GM21360 (cell line): ENCODE results near the gene FNDC4.
A peak's percentile ranks its signal among the peaks of the same experiment; 100 is the strongest.

ENCODE experiments used
- ATAC-seq: cut with Tn5 transposase; IDR thresholded peaks from one replicate; pipeline ENCODE4 v1.9.1; 2021; ENCODE audit warnings: mild to moderate bottlenecking, moderate library complexity; ENCODE audit not compliant: unreplicated experiment

Gene FNDC4

DNA sequence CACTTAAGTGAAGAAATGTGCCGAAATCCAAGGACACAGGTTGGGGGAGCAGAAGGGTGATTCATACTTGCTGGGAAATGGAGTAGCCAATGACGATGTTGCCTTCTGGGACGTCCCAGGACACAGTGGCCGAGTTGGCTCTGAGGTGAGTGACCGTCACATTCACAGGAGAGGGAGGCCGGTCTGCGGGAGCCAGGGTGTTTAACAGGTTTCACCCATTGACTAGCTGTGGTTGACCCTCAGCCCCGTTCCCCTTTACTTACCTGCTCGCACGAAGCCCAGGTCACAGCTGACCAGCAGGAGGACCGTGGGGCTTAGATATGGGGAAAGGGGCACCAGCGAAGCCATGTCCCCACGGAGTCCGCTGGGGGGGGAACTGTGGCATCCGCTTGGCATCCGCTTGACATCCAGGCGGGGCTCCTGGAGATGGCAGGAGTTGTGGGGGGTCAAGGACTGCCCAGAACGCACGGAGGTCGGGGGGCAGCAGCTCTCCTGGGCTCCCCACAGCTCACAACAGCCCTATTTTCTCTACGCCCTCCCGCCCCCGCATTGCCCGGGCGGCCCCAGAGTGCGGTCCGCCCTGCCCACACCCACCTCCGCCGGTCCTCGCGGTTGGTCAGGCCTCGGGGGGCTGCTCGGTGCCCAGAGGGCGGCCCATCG, 586 bp downstream of the FNDC4 start:
- no peak for ATAC-seq

DNA sequence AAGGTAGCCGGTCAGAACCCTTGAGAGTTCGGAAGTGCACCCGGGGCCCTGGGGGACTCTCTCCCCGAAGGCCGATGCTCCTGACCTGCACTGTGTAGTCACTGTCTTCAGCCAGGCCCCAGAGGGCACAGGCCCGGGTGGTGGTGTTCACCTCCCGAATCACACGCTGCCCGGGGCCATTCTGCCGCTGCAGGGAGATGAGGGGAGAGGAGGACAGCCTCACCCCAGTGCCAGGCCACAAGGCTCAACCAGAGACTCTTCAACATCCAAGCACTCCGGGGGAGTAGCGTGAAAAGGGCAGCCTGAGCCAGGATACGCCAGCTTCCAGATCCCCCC, 1.1 kb downstream of the FNDC4 start:
- ATAC-seq: no peak

DNA sequence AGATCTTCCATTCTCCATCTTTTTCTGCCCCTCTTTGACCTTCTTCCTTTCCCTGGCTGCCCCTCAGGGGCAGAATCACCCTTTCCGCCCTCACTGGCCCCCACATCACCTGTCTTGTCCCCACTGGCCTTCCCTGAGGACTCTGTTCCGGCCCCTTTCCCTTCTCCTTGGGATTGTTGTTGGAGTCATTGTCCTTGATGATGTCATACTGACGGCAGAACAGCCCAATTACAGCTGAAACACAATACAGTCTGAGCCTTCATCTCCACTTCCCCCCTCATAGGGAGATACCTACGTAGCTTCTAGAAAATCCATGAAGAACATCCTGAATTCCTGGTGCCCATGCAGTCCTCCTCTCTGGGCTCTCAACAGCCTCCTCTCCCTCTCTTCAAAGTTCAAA, 2.4 kb downstream of the FNDC4 start:
- no peak for ATAC-seq

DNA sequence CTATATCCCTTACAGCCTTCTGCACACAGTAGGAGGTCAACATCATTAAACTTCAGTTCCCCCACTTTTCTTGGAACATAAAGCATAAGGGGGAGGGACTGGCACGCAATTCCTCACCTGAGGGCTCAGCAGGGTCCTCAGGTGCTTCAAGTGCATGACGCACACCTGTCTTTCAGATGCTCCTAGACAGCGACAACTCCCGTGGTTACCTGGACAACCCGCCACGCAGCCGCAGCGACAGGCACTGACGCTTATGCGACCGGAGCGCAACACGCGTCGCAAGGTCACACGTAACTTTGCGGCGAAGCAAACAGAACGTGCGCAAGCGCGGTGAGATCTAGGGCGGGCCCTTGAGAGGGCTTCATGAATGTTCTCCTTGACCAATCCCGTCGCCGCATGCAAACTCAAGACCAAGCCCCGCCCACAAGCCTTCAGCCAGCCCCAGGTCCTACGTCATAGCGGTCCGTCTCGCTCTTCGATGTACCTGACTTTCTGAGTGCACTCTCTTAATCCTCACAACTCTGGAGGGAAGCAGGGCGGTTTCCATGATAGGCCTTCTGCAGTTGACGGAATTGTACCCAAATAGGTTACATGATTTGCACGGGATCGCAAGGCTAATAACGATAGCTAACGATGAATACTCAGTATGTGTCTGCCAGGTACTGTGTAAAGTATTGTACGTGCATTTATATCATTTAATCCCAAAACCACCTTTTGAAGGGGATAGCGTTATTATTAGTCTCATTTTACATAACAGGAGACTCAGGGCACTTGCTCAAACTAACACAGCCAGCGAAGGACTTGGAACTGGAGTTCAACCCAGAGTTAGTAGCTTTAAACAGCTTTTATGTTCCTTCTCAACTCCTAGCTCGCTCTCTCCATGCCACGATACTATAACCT, 5.3 kb downstream of the FNDC4 start, which contains the start of gene IFT172:
Gene IFT172 (minus strand): TSS at position 246 of the 900 bp plus-strand sequence. CDS start 90 bp downstream, at position 156.
- peak; percentile 95 for ATAC-seq

DNA sequence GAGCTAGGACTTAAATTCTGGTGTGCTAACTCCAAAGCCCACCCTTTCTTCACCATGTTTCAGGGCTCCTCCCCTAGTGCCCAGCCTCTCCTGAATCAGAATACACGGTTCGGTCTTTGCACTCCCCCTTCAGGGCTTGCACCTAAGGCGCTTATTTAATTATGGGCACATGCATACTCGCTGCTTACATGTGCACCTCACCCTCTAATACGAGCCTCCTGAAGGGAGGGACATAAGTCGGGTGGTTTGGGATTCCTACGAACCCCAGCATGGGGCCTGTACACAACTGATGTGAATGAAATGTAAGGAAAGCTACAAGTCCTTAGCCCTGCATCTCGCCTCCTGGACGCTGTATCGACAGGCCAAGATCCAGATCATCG, 5.9 kb downstream of the FNDC4 start:
- no peak for ATAC-seq

DNA sequence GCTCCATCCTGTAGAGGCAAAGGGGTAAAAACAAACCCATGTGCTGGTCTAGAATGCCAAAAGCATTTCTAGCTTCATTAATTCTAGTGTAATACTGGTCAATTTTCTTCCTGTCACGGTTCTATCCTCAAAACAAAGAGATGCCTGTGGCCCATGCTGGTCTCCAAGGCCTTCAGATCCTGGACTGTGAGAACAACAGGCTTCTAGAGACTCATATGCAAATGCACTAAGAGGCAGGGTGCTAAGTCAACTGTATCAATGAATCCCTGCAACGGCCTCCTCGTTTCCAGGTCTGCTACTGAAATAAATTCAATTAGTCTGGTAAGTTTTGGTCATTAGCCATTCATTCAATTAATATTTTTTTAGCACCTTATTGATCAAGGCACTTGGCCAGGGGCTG, 9.5 kb downstream of the FNDC4 start:
- no peak for ATAC-seq

DNA sequence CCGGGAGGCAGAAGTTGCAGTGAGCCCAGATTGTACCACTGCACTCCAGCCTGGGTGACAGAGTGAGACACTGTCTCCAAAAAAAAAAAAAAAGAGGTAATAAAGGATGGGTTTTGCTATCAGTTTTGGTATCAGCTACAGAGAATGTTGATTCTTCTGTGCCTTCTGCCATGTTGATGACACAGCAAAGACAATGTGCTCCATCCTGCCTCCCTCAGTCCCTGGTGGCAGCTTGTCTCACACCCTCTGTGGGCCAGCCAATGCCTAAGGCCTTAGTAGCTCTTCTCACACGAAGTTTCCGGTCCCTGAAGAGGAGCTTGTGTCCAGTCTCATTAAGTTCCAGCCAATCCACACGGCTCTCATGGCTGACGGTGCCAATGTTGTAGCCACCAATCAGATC, 23.0 kb downstream of the FNDC4 start:
- no peak for ATAC-seq

DNA sequence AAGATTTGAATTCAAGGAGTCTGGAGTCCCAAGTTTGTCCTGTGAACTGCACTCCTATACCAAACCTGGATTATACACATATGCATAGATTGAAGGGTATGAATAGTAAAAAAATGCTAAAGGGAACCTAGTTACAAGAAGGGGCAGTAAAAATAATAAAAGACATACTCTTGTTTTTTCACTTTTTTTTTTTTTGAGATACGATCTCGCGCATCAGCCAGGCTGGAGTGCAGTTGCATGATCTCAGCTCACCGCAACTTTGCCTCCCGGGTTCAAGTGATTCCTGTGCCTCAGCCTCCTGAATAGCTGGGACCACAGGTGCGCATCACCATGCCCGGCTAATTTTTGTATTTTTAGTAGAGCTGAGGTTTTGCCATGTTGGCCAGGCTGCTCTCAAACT, 30.6 kb downstream of the FNDC4 start:
- no peak for ATAC-seq

DNA sequence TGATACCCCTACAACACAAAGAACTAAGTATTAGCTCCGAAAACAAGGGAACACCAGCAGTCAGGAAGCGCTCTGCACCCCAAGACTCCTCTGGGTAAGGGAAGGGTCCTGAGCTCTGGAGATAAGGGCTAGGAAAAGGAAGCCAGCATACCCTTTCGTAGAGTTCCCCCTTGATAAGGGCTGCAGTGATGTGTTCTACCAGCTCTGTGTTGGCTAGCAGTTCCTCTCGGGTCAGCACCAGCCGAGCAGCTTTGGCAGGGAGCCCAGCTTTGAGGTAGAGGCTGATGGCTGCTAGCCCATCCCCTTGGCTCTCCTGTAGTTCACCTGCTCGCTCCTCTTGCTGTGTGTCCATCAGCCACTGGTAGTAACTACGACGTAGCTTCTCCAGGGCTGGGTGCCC, 33.9 kb downstream of the FNDC4 start:
- ATAC-seq: no peak

DNA sequence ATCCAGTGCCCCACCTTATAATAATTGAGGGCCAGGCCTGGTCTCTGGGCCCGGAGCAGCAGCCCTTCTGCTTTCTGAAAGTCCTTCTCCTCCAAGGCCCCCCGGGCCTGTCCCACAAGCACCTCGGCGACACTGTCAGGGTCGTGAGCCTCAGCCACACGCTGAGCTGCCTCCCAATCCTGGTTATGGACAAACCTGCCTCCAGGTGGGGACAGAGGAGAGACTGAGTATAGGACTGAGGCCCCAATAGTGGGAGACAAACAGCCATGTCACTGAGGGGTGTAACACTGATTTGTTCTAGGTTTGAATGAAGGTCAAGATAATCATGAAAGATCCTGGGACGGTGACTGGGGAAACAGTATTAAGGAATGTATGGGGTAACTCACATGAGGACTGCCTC, 41.0 kb downstream of the FNDC4 start:
- ATAC-seq: no peak

DNA sequence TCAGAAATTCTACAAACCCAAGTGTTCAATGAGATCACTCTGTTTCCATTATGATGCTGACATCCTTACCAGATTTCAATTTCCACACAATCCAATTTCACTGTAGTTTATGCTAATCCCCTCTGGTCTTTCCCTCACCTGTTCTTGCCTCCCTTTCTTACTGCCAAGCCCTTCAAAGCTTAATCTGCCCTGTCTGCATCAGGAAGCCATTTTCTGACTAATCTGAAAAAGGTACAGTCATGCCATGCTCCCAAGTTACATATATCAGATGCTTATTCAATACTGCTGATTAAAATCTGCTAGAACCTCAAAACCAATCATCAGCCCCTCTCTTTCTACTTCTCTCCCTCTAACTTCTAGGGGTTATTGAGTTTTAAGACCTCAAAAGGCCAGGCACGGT, 43.9 kb downstream of the FNDC4 start:
- no peak for ATAC-seq

DNA sequence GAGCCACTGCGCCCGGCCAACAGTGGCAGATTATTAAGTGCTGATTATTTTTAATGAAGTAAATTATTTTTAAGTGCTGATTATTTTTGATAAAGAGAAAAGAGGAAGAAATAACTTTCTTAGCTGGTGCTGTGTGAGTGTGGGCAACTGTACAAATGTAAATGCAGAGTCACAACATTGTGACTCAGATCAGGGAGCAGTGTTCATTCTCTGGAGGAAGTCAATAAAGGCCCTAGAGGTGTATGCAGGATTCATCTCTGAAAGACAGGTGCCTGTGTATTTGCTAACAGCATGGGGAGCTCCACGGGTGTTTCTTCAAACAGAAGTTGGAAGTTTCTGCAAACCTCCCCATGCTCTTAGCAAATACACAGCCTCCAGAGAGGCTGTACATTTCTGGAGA, 46.6 kb downstream of the FNDC4 start:
- ATAC-seq: no peak

DNA sequence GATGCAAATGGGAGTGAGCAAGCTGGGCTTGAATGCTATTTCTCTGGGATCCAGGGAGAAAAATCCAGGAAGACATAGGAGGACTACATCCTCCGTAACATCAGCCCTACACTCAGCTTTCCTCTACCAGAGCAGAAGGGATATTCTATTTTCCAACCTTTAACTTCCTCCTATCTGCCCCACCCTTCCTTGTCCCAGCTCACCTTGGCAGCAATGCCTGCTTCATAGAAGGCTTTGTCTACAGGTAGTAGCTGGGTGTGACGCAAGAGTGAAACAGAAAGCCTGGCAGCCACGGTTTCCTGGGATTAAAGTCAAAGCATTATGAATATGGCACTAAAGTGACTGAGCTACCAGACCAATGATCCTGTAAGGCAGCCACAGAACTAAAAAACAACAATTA, 48.9 kb downstream of the FNDC4 start:
- no peak for ATAC-seq

DNA sequence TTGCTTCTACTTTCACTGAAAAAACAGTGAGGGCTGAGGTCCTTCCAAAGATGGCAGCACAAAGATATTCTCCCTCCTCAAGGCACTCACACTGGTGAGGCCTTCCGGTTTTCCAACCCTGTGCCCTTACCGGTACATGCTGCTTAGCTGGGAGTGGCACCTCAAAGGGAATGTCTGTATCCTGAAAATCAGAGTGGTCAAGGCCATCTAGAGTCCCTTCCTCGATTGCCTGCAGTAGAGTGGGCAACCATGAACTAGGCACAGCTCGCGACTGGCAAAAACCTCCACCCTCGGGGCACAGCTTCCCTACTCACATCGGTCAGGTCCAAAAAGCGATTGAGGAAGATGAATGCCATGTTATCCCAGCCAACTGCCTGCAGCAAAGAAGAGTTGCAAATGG, 49.4 kb downstream of the FNDC4 start:
- ATAC-seq: no peak

DNA sequence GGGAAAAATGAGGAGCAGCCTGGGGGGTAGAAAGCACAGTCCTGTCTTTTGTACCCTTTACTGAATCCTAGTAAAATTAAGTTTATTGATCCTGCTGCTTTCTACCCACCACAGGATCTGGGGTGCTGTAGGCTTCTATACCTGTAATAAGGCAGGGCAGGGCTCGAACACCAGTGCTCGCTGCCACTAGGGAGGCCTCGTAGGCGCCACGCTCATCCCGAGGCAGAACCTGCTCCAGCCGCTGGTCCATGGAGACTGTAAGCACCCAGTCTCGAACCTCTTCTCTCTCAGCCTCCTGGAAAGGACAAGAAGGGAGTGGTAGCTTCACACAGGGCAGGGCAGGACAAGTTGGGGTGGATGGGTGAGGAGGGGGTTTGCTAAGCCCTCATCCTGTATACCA, 49.8 kb downstream of the FNDC4 start:
- no peak for ATAC-seq

DNA sequence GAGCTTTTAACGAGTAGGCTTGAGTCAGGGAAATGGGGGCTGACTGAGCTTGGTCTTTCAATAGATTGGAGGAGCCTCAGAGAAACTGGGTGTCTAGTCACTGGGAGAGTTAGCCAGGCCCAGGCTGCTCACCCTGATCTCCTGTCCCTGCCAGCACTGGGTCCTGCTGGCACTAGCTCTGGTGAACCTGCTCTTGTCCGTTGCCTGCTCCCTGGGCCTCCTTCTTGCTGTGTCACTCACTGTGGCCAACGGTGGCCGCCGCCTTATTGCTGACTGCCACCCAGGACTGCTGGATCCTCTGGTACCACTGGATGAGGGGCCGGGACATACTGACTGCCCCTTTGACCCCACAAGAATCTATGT, 52.1 kb downstream of the FNDC4 start:
- no peak for ATAC-seq

DNA sequence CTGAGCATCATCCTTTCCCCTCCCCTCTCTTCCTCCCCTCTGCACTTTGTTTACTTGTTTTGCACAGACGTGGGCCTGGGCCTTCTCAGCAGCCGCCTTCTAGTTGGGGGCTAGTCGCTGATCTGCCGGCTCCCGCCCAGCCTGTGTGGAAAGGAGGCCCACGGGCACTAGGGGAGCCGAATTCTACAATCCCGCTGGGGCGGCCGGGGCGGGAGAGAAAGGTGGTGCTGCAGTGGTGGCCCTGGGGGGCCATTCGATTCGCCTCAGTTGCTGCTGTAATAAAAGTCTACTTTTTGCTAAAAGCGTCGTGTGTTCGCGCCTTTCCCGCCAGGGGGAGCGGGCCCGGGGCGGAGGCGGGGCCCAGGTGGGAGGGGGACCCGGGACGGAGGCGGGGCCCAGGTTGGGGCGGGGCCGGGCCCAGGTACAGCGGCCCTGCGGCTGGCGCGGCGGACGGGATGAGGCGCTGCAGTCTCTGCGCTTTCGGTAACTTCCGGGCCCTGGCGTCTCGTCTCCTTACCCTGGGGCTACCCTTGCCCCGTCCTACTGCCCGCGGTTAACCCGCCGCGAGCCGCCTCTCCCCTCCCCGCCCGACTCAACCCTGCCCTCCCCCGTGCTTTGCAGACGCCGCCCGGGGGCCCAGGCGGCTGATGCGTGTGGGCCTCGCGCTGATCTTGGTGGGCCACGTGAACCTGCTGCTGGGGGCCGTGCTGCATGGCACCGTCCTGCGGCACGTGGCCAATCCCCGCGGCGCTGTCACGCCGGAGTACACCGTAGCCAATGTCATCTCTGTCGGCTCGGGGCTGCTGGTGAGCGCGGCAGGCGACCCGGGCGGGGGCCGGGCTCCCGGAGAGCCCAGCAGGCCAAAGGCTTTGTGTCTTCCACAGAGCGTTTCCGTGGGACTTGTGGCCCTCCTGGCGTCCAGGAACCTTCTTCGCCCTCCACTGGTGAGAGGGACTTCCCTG, 52.8 kb downstream of the FNDC4 start, which contains the start of gene KRTCAP3:
Gene KRTCAP3 (plus strand): TSS at position 424 of the 962 bp plus-strand sequence. CDS start 32 bp downstream, at position 456.
- no peak for ATAC-seq
